Right lobe of liver (tissue), 6 donors: Measurements from ENCODE around the gene CPB2. TPM values are rescaled to one million over a fixed set of nuclear protein-coding genes. Genes with fewer than 3 reads are reported as not detected.

Experiments
- ATAC-seq, 4 donors: fragments of 200-7000 bp; cut with Tn5 transposase; one replicate each; pipeline ENCODE4 v1.9.1; 2020; ENCODE audit warnings: mild to moderate bottlenecking in 4 of 4, moderate library complexity in 4 of 4
- DNase-seq, 3 donors: peaks; one replicate each; pipeline ENCODE4 v3.0.0-alpha.2; 2020
- H3K27ac ChIP-seq, 3 donors: fragments of 200-600 bp; one replicate each; pipeline ENCODE4 v1.8.0; 2022
- H3K27me3 ChIP-seq, 2 donors: fragments of 200-600 bp; one replicate each; pipeline ENCODE4 v1.8.0; 2022
- H3K36me3 ChIP-seq, 4 donors: fragments of 200-600 bp; sonication (generic) in 1 of 4; one replicate each; pipeline versions ENCODE4 v1.5.1 to v1.8.0; 2017 to 2022; ENCODE audit warnings: control low read depth in 1 of 4
- H3K4me1 ChIP-seq, 4 donors: fragments of 200-600 bp; sonication (generic) in 1 of 4; one replicate each; pipeline versions ENCODE4 v1.5.1 to v1.8.0; 2017 to 2022; ENCODE audit warnings: control low read depth in 1 of 4
- H3K4me3 ChIP-seq, 3 donors: fragments of 200-600 bp; one replicate each; pipeline ENCODE4 v1.8.0; 2022
- H3K9me3 ChIP-seq, 4 donors: fragments of 200-600 bp; sonication (generic) in 1 of 4; one replicate each; pipeline versions ENCODE4 v1.5.1 to v1.8.0; 2017 to 2022; ENCODE audit warnings: control low read depth in 1 of 4
- CTCF ChIP-seq, 4 donors: fragments of 200-600 bp in 3 of 4; fragments of 450-650 bp in 1 of 4; IDR thresholded peaks; one replicate each; pipeline versions ENCODE4 v1.5.1 to v1.8.0; 2016 to 2022; ENCODE audit warnings: antibody characterized with exemption in 4 of 4, mild to moderate bottlenecking in 2 of 4
- POLR2A ChIP-seq: fragments of 450-650 bp; IDR thresholded peaks from one replicate; pipeline ENCODE4 v1.6.1; 2017; ENCODE audit warnings: antibody characterized with exemption, mild to moderate bottlenecking
- WGBS: methylation state at CpG from one replicate; pipeline ENCODE4 v1.1.6; 2018; ENCODE audit warnings: low coverage, low lambda C conversion rate; ENCODE audit not compliant: insufficient coverage; ENCODE audit errors: missing lambda C conversion rate; 5-methylcytosine and 5-hydroxymethylcytosine counted together
- intact Hi-C, 2 donors: fragments of 100-400 bp; cut with DNase I; formaldehyde crosslinking; loops; one replicate each; pipeline versions ENCODE4 v1.11.2 to v1.14.1; 2022
- total RNA-seq, 6 experiments: library from RNA; depleted of rRNA in 2 of 6; stranded (reverse); fragments of >200 nt in 2 of 6; fragmentation: NEBNext Ultra II Directional in 3 of 6; extraction: Animal tissue kit (Norgen Biotek cat#: 25700) in 3 of 6; gene quantifications; one replicate each; pipeline versions ENCODE4 v1.1.0 to v1.2.4, GENCODE V29; 2016 to 2023
- donor health status: DM: no; HTN: yes; CAD: no.
- donor health status: DM: no; HTN: no; CAD: no.
- donor health status: DM: no; HTN: no; CAD: no.
- donor health status: DM: no; HTN: yes; CAD: no.
- donor health status: DM: no; HTN: yes; CAD: no.

The CPB2 gene
- total RNA-seq, 6 experiments from 2014 or later: 342 to 693 (median 554) TPM

- intact Hi-C loops: no loop called here
- DNase-seq (no peak), ATAC-seq (no peak)
- no peaks in the 10 kb centered on the region for H3K27me3 ChIP-seq
- no peaks in the 10 kb centered on the region for H3K9me3 ChIP-seq
- TF ChIP-seq CTCF (IDR thresholded peaks at IDR 0.05) (no peak), POLR2A (no peak)
- H3K36me3 ChIP-seq: peaks cover 0 to 2% (median under 1%) of the 10 kb centered on the region in 4 donors
- H3K27ac ChIP-seq: no peak overlapping the region
- no peak overlapping the region for H3K4me3 ChIP-seq
- H3K4me1 ChIP-seq: peaks cover 0 to 19% (median 3%) of the 10 kb centered on the region in 4 donors
- 82% methylated on average over 4 of the region's 4 CpGs for WGBS
Measured at GRCh38 chr13:46136688-46137087, 31.9 kb upstream of the CPB2 start.

GRCh38 chr13:46134961-46135522, 30.2 kb upstream of the CPB2 start:
- 43% methylated on average over 4 of the region's 4 CpGs for WGBS
- ATAC-seq (peak; percentile 48 to 75 (median 64)), DNase-seq (no peak)
- TF ChIP-seq POLR2A (no peak), CTCF (IDR thresholded peaks at IDR 0.05) (no peak)
- intact Hi-C loops: no loop called here
- Histone ChIP-seq H3K4me1 (peaks cover 0 to 19% (median 3%) of the 10 kb centered on the region in 4 donors), H3K9me3 (no peaks in the 10 kb centered on the region), H3K36me3 (peaks cover 0 to 2% (median under 1%) of the 10 kb centered on the region in 4 donors), H3K27ac (no peak overlapping the region), H3K27me3 (no peaks in the 10 kb centered on the region), H3K4me3 (no peak overlapping the region)

GRCh38 chr13:46134494-46134893, 29.7 kb upstream of the CPB2 start:
- Histone ChIP-seq H3K9me3 (no peaks in the 10 kb centered on the region), H3K4me3 (no peak overlapping the region), H3K27ac (no peak overlapping the region), H3K4me1 (peaks cover 0 to 19% (median 3%) of the 10 kb centered on the region in 4 donors), H3K36me3 (peaks cover 0 to 2% (median under 1%) of the 10 kb centered on the region in 4 donors), H3K27me3 (no peaks in the 10 kb centered on the region)
- no peak for TF ChIP-seq CTCF (IDR thresholded peaks at IDR 0.05)
- no peak for TF ChIP-seq POLR2A
- no peak for DNase-seq
- intact Hi-C loops: no loop called here
- WGBS: 76% methylated on average over 2 of the region's 2 CpGs
- ATAC-seq: no peak

DNA sequence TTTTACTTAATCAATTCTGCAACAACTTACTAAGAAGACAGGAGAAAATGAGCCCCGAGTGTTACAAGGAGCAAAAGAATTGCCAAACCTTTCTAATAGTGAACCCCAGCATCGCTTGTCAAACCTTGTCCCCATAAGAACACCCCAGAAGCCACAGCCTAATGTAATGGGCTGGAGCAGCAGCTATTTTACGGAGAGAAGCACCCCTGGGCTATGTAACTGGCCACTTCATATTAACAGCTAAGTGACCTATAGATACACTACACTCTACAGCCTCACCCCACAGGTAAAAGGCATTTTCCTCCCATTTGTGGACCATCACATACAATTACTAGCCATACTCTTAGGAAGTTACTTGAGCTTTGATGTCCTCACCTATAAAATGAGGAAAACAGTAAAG, 27.3 kb upstream of the CPB2 start:
- no peak overlapping the region for H3K27ac ChIP-seq
- no peak overlapping the region for H3K4me3 ChIP-seq
- H3K36me3 ChIP-seq: peaks cover 0 to 2% (median under 1%) of the 10 kb centered on the region in 4 donors
- ATAC-seq (no peak), DNase-seq (no peak)
- no peak for TF ChIP-seq CTCF (IDR thresholded peaks at IDR 0.05)
- intact Hi-C loops: no loop called here
- no peaks in the 10 kb centered on the region for H3K9me3 ChIP-seq
- peaks cover 0 to 12% (median 2%) of the 10 kb centered on the region in 4 donors for H3K4me1 ChIP-seq
- WGBS: 83% methylated on average over 1 of the region's 3 CpGs
- H3K27me3 ChIP-seq: no peaks in the 10 kb centered on the region

- Histone ChIP-seq H3K4me3 (no peak overlapping the region), H3K36me3 (peaks cover 0 to 2% (median under 1%) of the 10 kb centered on the region in 4 donors), H3K9me3 (no peaks in the 10 kb centered on the region), H3K27me3 (no peaks in the 10 kb centered on the region), H3K4me1 (peaks cover 0 to 16% (median 4%) of the 10 kb centered on the region in 4 donors), H3K27ac (no peak overlapping the region)
- intact Hi-C loops: no loop called here
- no peak for TF ChIP-seq CTCF (IDR thresholded peaks at IDR 0.05)
- TF ChIP-seq POLR2A: no peak
- ATAC-seq: no peak
- DNase-seq: no peak
Measured at GRCh38 chr13:46131705-46132104, 26.9 kb upstream of the CPB2 start.
